HG02885 (cell line): ENCODE data around the gene C2orf68.
"Not testable (repeated sequence)": the region's sequence is repeated elsewhere in the genome, so short reads cannot be mapped to it uniquely, and the experiment has no call there.

Experiments used
- ATAC-seq: cut with Tn5 transposase; IDR thresholded peaks from one replicate; pipeline ENCODE4 v1.9.1; 2021; ENCODE audit warnings: mild to moderate bottlenecking; ENCODE audit not compliant: unreplicated experiment, poor library complexity

C2orf68 gene

GRCh38 chr2:85635011-85635410, 23.1 kb upstream of the C2orf68 start:
- ATAC-seq = no peak

- ATAC-seq = no peak
Measured at GRCh38 chr2:85631316-85631715, 19.4 kb upstream of the C2orf68 start.

- no peak for ATAC-seq
Measured at GRCh38 chr2:85628658-85629057, 16.8 kb upstream of the C2orf68 start.

- no peak for ATAC-seq
Measured at GRCh38 chr2:85623991-85624390, 12.1 kb upstream of the C2orf68 start.

GRCh38 chr2:85621338-85621737, 9.5 kb upstream of the C2orf68 start:
- no peak for ATAC-seq

- no peak for ATAC-seq
Measured at GRCh38 chr2:85619617-85620016, 7.8 kb upstream of the C2orf68 start.

GRCh38 chr2:85617723-85618122, 5.9 kb upstream of the C2orf68 start:
- not testable (repeated sequence) for ATAC-seq

GRCh38 chr2:85615413-85615728, 3.5 kb upstream of the C2orf68 start:
- ATAC-seq = no peak

GRCh38 chr2:85614757-85615156, 2.9 kb upstream of the C2orf68 start:
- ATAC-seq = not testable (repeated sequence)

- no peak for ATAC-seq
Measured at GRCh38 chr2:85613717-85614515, 2.0 kb upstream of the C2orf68 start.

GRCh38 chr2:85611217-85611704, 605 bp downstream of the C2orf68 start:
- ATAC-seq = no peak

GRCh38 chr2:85607268-85608215, 4.3 kb downstream of the C2orf68 start:
- ATAC-seq = no peak

- ATAC-seq = no peak
Measured at GRCh38 chr2:85606116-85606455, 5.8 kb downstream of the C2orf68 start.

- ATAC-seq = no peak
Measured at GRCh38 chr2:85605406-85606115, 6.3 kb downstream of the C2orf68 start.

- no peak for ATAC-seq
Measured at GRCh38 chr2:85604568-85605339, 7.1 kb downstream of the C2orf68 start.

GRCh38 chr2:85604133-85604444, 7.8 kb downstream of the C2orf68 start:
- ATAC-seq = not testable (repeated sequence)

- peak; percentile 95 for ATAC-seq
Measured at GRCh38 chr2:85602476-85603234, 9.2 kb downstream of the C2orf68 start, which contains the start of gene TMEM150A. TSS of gene TMEM150A (minus strand) at chr2:85602698. CDS start at chr2:85601948, 750 bp downstream.

- ATAC-seq = peak; percentile 42
Measured at GRCh38 chr2:85601771-85602475, 9.9 kb downstream of the C2orf68 start.
